Stimulated activated CD4-positive, alpha-beta T cell treated with anti-CD3 and anti-CD28 coated beads, Interleukin-2, amount 100 ng/mL, for 4 hours (primary cell): ENCODE data around the gene DOCK3.
"Not testable (repeated sequence)": the region's sequence is repeated elsewhere in the genome, so short reads cannot be mapped to it uniquely, and the experiment has no call there.

Source experiments
- DNase-seq: peaks from one replicate; pipeline ENCODE4 v3.0.0-alpha.2; 2020; ENCODE audit warnings: low read depth

Gene DOCK3

DNA sequence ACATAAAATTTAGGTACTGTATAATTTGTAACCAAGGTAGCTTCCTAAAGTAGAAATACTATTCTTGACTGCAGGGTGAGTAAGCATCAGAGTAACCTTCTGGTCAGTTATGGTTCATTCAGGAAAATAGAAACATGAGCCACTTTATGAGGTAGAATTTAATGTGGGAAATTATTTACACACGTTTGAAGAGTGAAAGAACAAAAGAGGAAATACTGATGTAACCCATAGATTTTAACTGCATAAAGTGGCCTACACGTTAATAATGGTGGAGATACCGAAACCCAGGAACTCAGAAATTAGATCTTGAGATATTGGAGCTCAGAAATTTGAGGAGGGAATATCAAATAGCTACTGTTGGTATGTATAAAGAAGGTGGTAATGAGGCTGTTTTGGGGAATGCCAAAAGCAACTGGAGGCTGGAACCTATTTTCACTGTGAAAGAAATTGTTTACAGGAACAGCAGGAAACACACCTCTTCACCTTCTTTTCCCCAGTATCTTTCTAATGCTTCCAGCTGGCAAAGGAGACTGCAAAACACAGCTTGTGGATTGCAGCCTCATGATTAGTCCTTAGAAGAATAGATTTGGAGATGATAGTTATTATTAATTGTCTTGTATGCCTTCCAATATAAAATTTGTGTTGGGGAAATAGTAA lies 216.1 kb downstream of the DOCK3 start:
- DNase-seq, result no peak

DNA sequence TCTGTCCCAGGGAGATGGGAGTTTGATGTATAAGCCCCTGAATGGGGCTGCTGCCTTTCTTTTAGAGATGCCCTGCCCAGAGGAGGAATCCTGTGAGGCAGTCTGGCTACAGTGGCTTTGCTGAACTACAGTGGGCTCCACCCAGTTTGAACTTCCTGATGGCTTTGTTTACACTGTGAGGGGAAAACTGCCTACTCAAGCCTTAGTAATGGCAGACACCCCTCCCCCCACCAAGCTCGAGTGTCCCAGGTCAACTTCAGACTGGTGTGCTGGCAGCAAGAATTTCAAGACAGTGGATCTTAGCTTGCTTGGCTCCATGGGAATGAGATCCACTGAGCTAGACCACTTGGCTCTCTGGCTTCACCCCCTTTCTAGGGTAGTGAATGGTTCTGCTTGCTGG lies 226.4 kb downstream of the DOCK3 start:
- not testable (repeated sequence) for DNase-seq

DNA sequence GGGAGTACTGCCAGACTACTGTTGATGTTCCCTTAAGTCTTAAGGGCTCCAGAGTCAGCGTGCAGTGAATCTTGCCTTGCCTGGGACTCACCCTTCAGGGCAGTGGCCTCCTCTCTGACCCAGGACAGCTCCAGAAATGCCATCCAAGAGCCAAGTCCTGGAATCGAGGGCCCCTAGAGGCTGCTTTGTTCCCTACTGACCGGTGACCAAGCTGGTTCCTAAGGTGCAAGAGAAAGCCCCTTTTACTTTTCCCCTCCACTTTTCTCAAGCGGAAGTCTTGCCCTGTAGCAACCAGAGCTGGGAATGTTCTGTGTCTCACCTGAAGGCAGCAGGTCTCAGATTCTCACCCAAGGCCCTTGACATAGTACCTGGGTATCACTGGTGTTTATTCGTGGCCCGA lies 238.0 kb downstream of the DOCK3 start:
- no peak for DNase-seq

DNA sequence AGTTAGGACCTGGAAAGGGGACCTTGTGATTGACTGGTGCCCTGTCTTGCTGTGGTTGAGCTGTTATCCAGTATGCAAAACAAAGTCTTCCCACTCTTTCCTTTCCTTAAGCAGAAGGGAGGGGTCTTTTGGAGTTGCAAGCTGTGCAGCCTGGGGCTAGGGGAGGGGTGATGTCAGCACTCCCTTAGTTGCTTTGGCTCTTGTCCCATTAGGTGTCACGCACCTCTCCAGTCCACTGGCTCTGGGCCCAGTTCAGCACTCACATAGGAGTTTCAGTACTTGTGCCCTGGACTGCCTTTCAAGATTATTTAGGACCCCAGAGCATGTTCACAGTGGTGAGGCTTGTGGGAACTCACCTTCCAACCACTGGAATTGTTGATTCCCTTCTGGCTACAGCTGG lies 238.5 kb downstream of the DOCK3 start:
- DNase-seq, result no peak

DNA sequence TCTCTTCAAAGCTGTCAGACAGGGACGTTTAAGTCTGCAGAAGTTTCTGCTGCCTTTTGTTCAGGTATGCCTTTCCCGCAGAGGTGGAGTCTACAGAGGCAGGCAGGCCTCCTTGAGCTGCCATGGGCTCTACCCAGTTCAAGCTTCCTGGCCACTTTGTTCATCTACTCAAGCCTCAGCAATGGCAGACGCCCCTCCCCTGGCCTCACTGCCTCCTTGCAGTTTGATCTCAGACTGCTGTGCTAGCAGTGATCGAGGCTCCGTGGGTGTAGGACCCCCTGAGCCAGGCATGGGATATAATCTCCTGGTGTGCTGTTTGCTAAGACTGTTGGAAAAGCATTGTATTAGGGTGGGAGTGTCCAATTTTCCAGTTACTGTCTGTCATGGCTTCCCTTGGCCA lies 247.3 kb downstream of the DOCK3 start:
- DNase-seq, result not testable (repeated sequence)

DNA sequence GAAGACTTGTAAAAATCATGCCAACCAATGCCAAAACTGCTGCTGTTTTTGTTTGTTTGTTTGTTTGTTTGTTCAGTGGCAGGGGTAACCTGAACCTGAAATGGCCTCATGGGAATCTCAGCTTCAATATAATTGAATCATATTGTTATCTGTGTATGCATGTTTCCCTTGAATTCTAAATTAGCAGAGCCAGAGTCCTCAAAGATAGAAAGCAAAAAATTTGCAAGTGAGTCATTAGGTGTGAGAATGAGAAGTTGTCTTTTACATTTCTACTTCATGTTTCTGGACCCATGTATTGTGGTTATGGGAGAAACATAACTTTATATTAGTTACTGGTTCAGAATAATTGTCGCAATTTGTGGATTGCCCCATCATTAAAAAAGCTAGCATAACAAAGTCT lies 249.2 kb downstream of the DOCK3 start:
- DNase-seq, result no peak

DNA sequence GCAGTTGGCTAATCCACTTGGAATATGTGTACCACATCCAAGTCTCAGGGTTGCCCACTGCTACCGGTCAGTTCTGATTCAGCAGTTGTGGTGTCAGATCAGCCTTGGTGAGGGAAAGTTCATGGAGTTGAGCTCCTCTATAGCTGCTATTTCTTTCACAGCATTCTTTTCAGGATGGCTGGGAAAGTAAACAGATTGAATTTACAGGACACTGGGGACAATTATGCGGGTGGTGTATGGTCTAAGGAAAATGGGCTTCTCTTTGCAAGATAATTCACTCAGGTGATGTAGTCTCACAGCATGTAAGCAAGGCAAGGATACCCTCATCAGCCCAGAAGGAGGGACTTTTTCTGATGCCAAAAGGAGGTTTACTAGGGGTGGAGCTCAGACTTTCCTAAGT lies 249.9 kb downstream of the DOCK3 start:
- no peak for DNase-seq

DNA sequence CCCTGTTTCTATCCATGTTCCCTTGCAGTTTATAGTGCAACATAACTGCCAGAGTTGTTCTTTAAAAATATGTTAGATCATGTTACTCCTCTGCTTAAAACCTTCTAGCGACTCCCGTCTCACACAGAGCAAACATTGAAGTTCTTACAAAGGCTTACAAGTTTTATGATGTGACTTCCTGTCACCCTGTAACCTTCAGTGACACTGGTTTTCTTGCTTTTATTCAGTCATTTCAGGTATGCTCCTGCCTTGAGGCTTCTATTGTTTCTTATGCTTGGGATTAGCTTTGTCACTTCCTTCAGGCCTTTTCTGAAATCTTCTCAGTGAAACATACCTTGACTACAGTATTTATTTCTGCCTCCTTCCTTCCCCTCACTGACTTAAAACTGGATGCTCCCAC lies 252.1 kb downstream of the DOCK3 start:
- no peak for DNase-seq

DNA sequence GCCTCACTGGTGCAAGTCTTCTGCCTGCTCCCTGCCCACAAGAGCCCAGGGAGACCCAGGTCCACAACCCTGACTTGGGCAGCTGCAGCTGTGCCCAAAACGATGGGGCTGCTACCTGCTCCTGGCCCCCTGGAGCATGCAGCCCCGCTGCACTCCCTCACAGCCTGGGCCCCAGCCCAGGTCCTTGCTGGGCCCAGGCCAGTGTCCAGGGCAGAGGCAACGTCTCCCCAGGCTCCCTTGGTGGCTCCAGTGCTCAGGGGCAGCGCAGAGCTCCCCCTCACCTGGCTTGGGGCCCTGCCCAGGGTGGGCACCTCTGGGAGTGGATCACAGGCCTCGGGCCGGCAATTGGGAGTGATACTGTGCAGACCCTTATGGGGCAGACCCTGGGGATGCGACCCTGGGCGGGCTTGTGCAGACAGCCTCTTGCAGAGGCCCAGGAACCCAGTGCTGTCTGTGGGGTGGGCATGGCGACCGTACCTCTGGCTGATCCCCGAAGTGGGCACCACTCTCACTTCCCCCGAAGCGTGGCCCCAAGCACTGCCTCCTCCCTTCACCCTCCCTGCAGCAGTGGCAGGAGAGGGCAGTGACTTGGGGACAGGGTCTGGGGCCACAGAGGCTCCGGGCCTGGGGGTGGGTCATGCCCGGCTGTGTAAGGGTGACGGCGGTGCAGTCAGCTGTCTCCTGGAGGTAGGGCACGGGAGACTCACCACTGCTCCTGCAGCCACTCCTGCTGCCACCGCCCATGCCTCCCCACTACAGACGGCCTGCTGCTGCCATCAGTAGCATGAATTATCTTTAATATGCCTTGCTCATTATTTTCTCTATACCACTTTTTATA lies 255.9 kb downstream of the DOCK3 start:
- DNase-seq, result no peak

DNA sequence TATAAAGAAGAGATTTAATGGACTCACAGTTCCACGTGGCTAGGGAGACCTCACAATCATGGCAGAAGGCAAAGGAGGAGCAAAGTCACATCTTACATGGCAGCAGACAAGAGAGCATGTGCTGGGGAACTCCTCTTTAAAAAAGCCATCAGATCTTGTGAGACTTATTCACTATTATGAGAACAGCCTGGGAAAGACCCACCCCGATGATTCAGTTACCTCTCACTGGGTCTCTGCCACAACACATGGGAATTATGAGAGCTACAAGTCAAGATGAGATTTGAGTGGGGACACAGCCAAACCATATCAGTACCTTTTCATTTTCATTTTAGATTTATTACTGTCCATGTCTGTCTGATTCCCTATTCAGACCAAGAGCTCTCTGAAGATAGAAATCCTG lies 258.2 kb downstream of the DOCK3 start:
- DNase-seq, result not testable (repeated sequence)

DNA sequence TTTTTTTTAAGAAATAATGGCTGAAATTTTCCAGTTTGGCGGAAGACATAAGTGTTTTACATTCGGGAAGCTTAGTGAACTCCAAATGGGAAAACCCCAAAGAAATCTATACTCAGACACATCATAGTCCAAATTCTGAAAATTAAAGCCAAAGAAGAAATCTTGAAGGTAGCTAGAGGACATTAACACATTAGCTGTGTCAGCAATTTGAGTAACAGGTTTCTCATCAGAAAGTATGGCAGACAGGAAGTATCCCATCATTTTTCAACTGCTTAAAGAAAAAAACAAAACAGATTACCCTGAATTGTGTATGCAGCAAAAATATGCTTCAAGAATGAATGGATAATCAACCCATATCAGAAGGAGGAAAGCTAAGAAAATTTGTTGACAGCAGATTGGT lies 261.7 kb downstream of the DOCK3 start:
- DNase-seq, result no peak

DNA sequence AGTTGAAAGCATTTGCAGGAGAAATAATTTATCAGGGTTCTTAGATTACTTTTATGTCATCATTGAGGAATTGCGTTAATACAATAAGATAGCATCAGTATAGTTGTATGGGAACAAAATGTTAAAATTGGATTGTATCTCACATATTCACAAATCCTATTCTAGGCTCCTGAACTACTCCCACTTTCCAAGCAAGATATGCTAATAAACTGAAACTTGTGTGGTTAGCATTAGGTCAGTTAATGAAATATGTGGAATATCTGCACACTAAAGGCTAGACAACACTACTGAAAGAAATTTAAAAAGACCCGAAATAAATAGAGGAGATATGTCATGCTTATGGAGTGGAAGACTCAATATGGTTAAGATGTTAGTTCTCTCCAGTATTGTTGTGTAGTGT lies 272.7 kb downstream of the DOCK3 start:
- DNase-seq, result no peak

DNA sequence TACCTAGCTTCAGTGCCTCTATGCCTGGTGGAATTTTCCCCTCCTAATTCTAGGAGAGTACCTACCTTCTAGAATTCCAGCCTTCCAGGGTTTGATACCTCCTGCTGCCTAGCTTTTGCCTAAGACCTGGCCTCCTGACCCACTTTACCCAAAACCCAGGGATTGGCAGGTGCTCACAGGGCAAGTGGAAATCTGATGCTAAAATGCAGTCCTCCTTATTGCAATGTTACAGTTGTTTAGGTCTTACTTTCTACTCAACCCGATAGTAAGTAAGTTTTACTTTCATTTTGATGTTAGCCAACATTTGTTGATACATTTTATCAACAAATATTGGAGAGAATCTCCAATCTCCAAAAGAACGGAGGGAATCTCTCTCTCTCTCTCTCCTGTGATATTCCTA lies 275.9 kb downstream of the DOCK3 start:
- no peak for DNase-seq

DNA sequence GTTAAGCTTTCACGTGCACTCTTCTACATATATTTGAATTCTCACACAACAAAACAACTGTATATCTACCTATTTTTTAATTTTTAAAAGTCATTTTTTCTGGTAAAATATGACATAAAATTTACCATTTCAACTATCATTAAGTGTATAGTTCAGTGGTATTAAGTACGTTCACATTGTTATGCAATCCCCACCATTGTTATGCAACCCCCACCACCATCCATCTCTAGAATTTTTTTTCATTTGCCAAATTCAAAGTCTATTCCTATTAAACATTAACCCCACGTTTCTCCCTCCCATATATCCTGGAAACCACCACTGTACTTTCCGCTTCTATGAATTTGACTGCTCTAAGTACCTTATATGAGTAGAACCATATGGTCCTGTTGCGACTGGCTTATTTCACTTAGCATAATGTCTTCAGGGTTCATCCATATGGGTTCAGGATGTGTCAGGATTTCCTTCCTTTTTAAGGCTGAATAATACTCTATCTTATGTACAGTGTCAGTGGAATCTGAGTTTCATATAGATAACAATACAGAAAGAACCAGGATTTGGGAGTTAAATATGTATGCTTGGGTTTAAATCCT lies 279.2 kb downstream of the DOCK3 start:
- DNase-seq, result no peak

DNA sequence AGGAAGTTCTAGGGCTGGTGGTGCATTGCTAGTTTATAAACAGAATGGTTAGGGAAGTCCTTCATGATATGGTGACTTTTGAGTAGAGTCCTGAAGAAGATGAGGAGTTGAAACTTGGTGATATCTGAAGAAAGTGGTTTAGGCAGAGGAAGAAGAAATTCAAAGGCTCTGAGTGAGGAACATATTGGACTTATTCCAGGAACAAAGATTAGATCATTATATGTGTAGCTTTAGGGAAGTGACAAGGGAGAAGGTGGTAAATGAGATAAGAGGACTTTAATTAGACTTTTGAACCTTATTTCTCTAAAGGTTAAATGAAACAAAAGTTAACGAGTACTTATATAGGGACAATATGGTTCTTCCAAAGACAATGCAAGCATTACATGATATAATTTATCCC lies 286.7 kb downstream of the DOCK3 start:
- DNase-seq, result no peak

DNA sequence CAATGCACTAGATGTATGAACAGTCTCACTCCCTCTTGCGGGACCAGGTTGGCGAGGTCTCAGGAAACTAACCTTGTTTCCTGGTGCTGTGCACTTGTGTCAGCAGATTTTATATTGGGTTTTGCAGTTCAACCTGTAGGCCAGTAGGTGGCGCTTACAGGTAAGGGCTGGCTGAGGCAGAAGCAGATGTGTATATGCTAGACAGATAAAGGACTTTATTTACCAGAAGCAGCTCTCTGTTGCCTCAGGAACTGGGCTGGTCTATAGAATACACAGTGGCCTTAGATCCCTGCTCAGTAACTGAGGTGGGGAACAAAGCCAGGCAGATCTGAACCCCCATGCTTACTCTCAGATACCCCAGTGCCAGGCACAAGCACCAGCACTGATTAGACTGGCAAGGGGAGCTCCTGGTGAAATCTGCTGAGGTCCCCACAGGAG lies 296.8 kb downstream of the DOCK3 start:
- DNase-seq, result peak; percentile 24

DNA sequence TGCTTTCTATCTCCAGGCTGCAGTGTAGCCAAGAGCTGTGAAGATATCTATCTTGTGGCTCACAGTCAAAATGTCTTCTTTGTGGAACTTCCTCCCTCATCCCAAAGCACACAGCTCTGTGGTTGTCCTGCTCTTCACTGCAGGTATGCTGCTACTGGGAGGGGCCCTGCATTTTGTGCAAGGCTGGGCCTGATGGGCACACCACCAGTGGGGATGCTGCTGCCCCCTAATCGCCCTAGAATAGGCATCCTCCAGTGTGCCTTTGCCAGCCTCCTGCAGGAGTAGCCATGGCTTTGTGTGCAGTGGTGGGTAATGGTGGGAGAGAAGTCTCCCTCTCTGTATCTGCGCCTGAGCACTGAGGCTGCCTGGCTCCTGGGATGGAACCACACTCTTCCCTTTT lies 297.3 kb downstream of the DOCK3 start:
- no peak for DNase-seq

DNA sequence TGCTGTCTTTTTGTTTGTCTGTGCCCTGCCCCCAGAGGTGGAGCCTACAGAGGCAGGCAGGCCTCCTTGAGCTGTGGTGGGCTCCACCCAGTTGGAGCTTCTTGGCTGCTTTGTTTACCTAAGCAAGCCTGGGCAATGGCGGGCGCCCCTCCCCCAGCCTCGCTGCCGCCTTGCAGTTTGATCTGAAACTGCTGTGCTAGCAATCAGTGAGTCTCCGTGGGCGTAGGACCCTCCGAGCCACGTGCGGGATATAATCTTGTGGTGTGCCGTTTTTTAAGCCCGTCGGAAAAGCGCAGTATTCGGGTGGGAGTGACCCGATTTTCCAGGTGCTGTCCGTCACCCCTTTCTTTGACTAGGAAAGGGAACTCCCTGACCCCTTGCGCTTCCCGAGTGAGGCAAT lies 303.9 kb downstream of the DOCK3 start:
- not testable (repeated sequence) for DNase-seq

DNA sequence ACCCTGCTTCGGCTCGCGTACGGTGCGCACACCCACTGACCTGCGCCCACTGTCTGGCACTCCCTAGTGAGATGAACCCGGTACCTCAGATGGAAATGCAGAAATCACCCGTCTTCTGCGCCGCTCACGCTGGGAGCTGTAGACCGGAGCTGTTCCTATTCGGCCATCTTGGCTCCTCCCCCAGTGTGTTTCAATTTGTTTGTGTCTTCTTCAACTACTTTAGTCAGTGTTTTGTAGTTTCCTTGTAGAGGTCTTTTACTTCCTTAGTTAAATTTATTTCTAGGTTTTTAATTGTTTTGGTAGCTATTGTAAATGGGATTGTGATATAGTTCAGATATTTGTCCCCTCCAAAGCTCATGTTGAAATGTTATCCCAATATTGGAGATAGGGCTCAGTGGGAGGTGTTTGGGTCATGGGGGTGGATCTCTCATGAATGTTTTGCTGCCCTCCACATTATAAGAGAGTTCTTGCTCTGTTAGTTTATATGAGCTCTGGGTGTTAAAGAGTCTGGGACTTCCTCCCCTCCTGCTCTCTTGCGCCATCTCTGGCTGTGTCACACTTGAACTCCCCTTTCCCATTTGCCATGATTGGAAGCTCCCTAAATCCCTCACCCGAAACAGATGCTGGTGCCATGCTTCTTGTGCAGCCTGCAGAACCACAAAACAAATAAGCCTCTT lies 304.4 kb downstream of the DOCK3 start:
- no peak for DNase-seq

DNA sequence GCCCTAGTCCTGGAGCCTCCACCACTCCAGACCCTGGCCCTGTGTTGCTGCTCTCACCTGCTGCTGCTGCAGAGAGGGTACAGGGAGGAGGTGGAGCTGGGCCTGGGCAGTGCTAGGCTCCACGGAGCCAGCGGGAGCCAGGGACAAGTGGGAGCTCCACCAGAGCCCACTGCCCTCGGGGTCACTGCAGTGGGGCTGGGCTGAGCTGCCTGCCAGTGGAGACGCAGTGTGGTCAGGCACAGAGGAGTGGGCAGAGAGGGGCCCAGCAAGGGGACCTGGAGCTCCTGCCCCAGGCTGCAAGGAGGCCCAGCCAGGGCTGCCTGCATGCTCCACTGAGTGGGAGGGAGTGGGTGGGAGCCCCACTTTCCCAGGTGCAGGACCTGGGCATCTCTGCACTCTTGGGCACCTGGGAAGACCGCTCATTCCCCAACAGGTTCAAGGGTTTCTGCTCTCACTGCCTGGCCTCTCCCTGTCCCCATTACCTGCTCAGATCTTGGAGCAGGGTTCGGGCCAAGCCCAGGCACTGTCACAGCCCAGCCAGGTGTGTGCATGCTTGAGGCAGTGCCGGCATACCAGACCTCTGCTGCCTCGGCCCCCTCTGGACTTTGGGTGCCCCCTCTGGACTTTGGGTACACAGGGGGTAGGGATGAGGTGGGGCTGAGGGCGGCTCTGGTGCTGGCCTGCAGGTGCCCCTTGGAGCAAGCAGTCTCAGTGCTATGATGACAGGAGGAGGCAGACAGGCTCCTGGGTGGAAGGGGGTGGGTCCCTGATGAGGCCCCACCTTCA lies 308.0 kb downstream of the DOCK3 start:
- no peak for DNase-seq

DNA sequence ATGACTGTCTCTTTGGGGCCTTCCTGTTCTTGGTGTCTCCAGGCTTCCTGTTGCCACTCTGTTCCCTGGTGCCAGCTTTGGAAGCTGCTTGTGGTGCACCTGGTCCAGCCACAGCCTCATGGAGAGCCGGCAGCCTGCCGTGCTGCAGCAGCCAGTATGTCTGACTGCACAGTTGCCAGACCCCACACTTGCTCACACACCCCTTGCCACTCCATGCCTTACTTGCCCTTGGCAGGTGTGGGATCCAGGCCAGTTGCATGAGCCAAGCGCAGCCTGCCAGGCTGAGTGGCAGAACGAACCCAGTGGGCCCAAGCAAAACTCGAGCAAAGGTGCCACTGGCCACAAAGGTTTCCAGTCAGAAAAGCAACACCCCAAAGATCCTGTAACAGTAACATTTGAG lies 309.2 kb downstream of the DOCK3 start:
- no peak for DNase-seq

DNA sequence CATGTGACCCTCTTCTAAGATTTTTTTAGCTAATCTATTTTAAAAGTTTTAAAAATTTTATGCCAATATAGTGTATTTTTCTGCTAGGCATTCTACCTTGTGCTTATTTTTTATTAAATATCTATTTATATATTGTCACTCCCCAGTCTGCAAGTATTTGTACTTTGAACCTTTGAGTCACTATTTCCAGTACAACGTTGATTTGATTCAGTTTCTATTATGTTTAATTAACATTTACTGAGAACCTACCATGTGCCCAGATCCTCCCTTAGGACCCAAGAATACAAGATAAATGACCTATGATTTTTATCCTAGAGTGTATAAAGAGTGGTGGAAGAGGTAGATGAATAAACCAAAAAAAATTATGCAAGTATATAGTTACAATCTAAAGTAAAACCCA lies 311.2 kb downstream of the DOCK3 start:
- no peak for DNase-seq
